GM18502 (cell line): ENCODE data around the gene BRMS1.

Experiments
- ATAC-seq: cut with Tn5 transposase; IDR thresholded peaks from one replicate; pipeline ENCODE4 v1.9.1; 2021; ENCODE audit warnings: mild to moderate bottlenecking; ENCODE audit not compliant: unreplicated experiment, poor library complexity

Gene BRMS1

DNA sequence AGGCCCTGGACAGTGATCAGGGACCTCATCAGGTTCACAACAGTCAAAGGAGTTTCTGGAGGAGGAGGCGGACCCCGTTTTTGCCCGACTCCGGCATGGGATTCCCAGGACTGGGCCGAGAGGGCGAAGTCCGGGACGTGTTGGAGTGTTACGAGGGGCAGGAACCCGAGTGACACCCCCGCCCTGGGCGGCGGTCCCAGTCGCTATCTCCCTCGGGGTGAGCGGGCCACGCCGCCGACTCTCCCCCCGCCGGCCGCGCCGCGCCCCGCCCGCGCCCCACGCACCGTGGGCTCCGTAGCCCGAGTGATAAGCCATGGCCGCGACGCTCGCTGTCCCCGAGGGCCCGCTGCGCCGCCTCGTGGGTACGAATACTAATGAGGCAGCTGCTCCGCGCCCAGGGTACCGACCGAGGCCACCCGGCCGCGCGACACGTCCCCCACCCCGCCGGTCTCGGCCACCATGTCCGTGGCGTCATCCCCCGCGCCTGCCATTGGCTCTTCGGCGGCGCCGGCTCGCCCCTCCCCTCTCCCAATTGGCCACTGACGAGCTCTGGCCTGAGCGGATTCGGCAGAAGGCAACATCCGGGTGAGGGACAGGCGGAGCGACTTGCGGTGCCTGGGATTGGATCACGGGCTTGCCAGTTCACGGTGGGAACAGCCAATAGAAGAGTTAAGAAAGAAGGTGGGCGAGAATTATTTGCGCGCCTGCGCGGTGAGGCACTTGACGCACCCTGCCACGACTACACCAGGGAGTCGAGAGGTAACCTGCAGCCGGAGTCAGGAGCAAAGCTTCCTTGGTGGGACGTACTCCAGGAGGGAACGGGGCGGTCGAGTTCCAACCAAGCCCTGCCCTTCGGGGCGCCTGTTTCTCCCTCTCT lies 56.0 kb downstream of the BRMS1 start, which contains the start of gene YIF1A:
Gene YIF1A (minus strand): TSS at position 473 of the 877 bp plus-strand sequence. CDS start 158 bp downstream, at position 315.
- ATAC-seq = peak; percentile 87

DNA sequence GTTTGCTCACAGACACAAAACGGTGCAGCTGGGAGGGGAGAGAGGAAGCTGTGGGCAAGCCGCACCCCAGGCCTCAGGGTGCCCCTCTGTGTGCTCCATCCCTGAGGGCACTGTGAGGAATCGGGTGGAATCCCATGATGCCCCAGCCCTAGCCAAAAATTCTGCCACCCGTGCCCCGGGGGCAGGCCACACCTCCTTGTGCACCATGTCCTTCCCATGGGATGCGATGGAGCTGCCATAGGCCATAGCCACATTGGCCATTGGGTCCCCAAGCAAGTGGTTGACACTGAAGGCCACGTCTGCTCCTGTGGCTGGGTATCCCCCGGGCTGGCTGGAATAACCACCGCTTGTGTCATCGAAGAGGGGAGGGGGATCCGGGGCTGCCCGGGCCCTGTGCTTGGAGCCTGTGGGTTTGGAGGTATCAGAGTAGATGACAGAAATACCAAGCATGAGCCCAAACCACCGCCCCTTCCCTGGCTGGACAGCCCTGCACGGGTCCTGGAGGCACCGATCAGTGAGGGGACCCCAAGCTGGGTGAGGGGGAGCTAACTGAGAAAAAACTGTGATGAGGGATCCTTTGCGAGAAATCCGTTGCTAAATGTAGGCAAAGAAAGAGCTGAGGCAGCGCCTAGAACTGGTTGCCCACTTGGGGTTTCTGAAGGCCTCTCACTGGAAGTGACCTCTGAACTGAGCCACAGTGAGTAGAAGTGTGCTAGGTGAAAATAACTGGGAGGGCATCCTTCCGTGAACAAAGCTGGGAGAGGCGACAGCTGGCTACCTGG lies 56.8 kb downstream of the BRMS1 start:
- ATAC-seq = no peak
